Trophoblast cell (in vitro differentiated cells and primary cell): ENCODE results near the gene MAGEB16.

Experiments
- DNase-seq, 2 donors: peaks; one replicate each; pipeline ENCODE4 v3.0.0-alpha.2; 2016
- H2AFZ ChIP-seq: 2 replicates; pipeline ENCODE4 v1.6.1; 2013; ENCODE audit warnings: low read length, moderate library complexity, mild to moderate bottlenecking; ENCODE audit not compliant: insufficient read depth, poor library complexity
- H2AK5ac ChIP-seq: 2 replicates; pipeline ENCODE4 v1.6.1; 2013; ENCODE audit warnings: mild to moderate bottlenecking, low read length
- H2BK120ac ChIP-seq: 2 replicates; pipeline ENCODE4 v1.6.1; 2013; ENCODE audit warnings: low read length, mild to moderate bottlenecking, moderate library complexity; ENCODE audit not compliant: insufficient read depth, poor library complexity
- H2BK12ac ChIP-seq: 2 replicates; pipeline ENCODE4 v1.6.1; 2013; ENCODE audit warnings: mild to moderate bottlenecking, low read length, moderate library complexity
- H2BK5ac ChIP-seq: 2 replicates; pipeline ENCODE4 v1.6.1; 2013; ENCODE audit warnings: low read length, low read depth, moderate library complexity, mild to moderate bottlenecking; ENCODE audit not compliant: poor library complexity
- H3K14ac ChIP-seq: 2 replicates; pipeline ENCODE4 v1.6.1; 2013; ENCODE audit warnings: mild to moderate bottlenecking, low read length
- H3K18ac ChIP-seq: 2 replicates; pipeline ENCODE4 v1.6.1; 2013; ENCODE audit warnings: mild to moderate bottlenecking, low read length
- H3K23ac ChIP-seq: 2 replicates; pipeline ENCODE4 v1.6.1; 2013; ENCODE audit warnings: low read length
- H3K27ac ChIP-seq: 2 replicates; pipeline ENCODE4 v1.5.1; 2013; ENCODE audit warnings: low read depth, mild to moderate bottlenecking, inconsistent platforms, low read length, moderate library complexity
- H3K27me3 ChIP-seq: 2 replicates; pipeline ENCODE4 v1.6.1; 2013; ENCODE audit warnings: inconsistent platforms, mild to moderate bottlenecking, low read length, moderate library complexity; ENCODE audit not compliant: insufficient read depth
- H3K36me3 ChIP-seq, 2 experiments: 1 replicate in 1 of 2; 2 replicates in 1 of 2; pipeline ENCODE4 v1.6.1; 2013; ENCODE audit warnings: low read length in 2 of 2, mild to moderate bottlenecking in 2 of 2, moderate library complexity in 1 of 2; ENCODE audit not compliant: insufficient read depth in 2 of 2, control insufficient read depth in 1 of 2
- H3K4ac ChIP-seq: 2 replicates; pipeline ENCODE4 v1.6.1; 2013; ENCODE audit warnings: low read depth, mild to moderate bottlenecking, low read length, moderate library complexity
- H3K4me1 ChIP-seq, 2 experiments: 1 replicate in 1 of 2; 2 replicates in 1 of 2; pipeline ENCODE4 v1.6.1; 2013; ENCODE audit warnings: low read length in 2 of 2, mild to moderate bottlenecking in 2 of 2, moderate library complexity in 1 of 2; ENCODE audit not compliant: insufficient read depth in 2 of 2, control insufficient read depth in 1 of 2
- H3K4me2 ChIP-seq: 2 replicates; pipeline ENCODE4 v1.6.1; 2013; ENCODE audit warnings: inconsistent platforms, mild to moderate bottlenecking, low read length, moderate library complexity
- H3K4me3 ChIP-seq: 2 replicates; pipeline ENCODE4 v1.5.1; 2013; ENCODE audit warnings: mild to moderate bottlenecking, low read depth, low read length, inconsistent platforms
- H3K79me1 ChIP-seq: one replicate; pipeline ENCODE4 v1.6.1; 2013; ENCODE audit warnings: low read length
- H3K79me2 ChIP-seq: 2 replicates; pipeline ENCODE4 v1.6.1; 2013; ENCODE audit warnings: low read length, mild to moderate bottlenecking; ENCODE audit not compliant: control insufficient read depth, insufficient read depth, poor library complexity
- H3K9ac ChIP-seq: 2 replicates; pipeline ENCODE4 v1.6.1; 2013; ENCODE audit warnings: mild to moderate bottlenecking, low read length
- H3K9me3 ChIP-seq: 2 replicates; pipeline ENCODE4 v1.6.1; 2013; ENCODE audit warnings: low read depth, mild to moderate bottlenecking, control low read depth, inconsistent platforms, low read length; ENCODE audit not compliant: insufficient read depth
- H4K12ac ChIP-seq: 2 replicates; pipeline ENCODE4 v1.6.1; 2013; ENCODE audit warnings: low read depth, mild to moderate bottlenecking, low read length, moderate library complexity
- H4K8ac ChIP-seq: 2 replicates; pipeline ENCODE4 v1.6.1; 2013; ENCODE audit warnings: low read depth, mild to moderate bottlenecking, low read length, moderate library complexity
- H4K91ac ChIP-seq: one replicate; pipeline ENCODE4 v1.6.1; 2013; ENCODE audit warnings: low read depth, mild to moderate bottlenecking, low read length, moderate library complexity
- WGBS: extraction: QIAGEN DNeasy Blood & Tissue Kit; methylation state at CpG from one replicate; pipeline ENCODE4 v1.1.7; 2013; ENCODE audit warnings: missing lambda C conversion rate; ENCODE audit not compliant: insufficient read length, insufficient coverage; ENCODE audit errors: extremely low coverage; 5-methylcytosine and 5-hydroxymethylcytosine counted together

Gene MAGEB16

GRCh38 chrX:35787867-35788266 is 10.3 kb upstream of the MAGEB16 start:
- no peak overlapping the region for H3K14ac ChIP-seq
- no peak overlapping the region for H3K9ac ChIP-seq
- no peaks in the 10 kb centered on the region for H3K27me3 ChIP-seq
- H2BK12ac ChIP-seq: no peak overlapping the region
- H3K23ac ChIP-seq: no peak overlapping the region
- peak overlapping the region; percentile 68 for H4K91ac ChIP-seq
- H3K36me3 ChIP-seq: no peaks in the 10 kb centered on the region
- H3K4me2 ChIP-seq: no peak overlapping the region
- no peak overlapping the region for H2BK120ac ChIP-seq
- no peaks in the 10 kb centered on the region for H3K9me3 ChIP-seq
- DNase-seq: peak in 1 of 2 donors; percentile 38
- H3K27ac ChIP-seq: peak overlapping the region; percentile 65
- H3K18ac ChIP-seq: no peak overlapping the region
- H2BK5ac ChIP-seq: peak overlapping the region; percentile 88
- H2AFZ ChIP-seq: no peak overlapping the region
- WGBS: no CpG with 5 or more reads among the region's 2 CpGs
- H3K4ac ChIP-seq: no peak overlapping the region
- H3K79me2 ChIP-seq: no peaks in the 10 kb centered on the region
- H2AK5ac ChIP-seq: peak overlapping the region; percentile 79
- H4K12ac ChIP-seq: no peak overlapping the region
- no peak overlapping the region for H4K8ac ChIP-seq
- no peak overlapping the region for H3K4me3 ChIP-seq
- H3K79me1 ChIP-seq: peaks cover 18% of the 10 kb centered on the region
- H3K4me1 ChIP-seq: peaks cover 7 to 11% of the 10 kb centered on the region in 2 experiments

GRCh38 chrX:35800474-35800873 is 2.3 kb downstream of the MAGEB16 start:
- H3K18ac ChIP-seq: no peak overlapping the region
- H3K79me1 ChIP-seq: peaks cover 3% of the 10 kb centered on the region
- H3K4me3 ChIP-seq: no peak overlapping the region
- no peaks in the 10 kb centered on the region for H3K27me3 ChIP-seq
- no peaks in the 10 kb centered on the region for H3K9me3 ChIP-seq
- DNase-seq: no peak
- no peak overlapping the region for H3K4ac ChIP-seq
- no peak overlapping the region for H2BK5ac ChIP-seq
- H4K12ac ChIP-seq: no peak overlapping the region
- H3K4me1 ChIP-seq: no peaks in the 10 kb centered on the region
- no peak overlapping the region for H3K14ac ChIP-seq
- H2AK5ac ChIP-seq: no peak overlapping the region
- no peak overlapping the region for H2BK120ac ChIP-seq
- no peak overlapping the region for H3K27ac ChIP-seq
- H4K8ac ChIP-seq: no peak overlapping the region
- no peak overlapping the region for H2BK12ac ChIP-seq
- no peaks in the 10 kb centered on the region for H3K79me2 ChIP-seq
- no peak overlapping the region for H4K91ac ChIP-seq
- H3K23ac ChIP-seq: no peak overlapping the region
- whole genome bisulfite sequencing: no CpG with 5 or more reads among the region's 5 CpGs
- no peak overlapping the region for H3K9ac ChIP-seq
- H3K36me3 ChIP-seq: no peaks in the 10 kb centered on the region
- no peak overlapping the region for H2AFZ ChIP-seq
- H3K4me2 ChIP-seq: no peak overlapping the region

- no peak overlapping the region for H3K4ac ChIP-seq
- no peaks in the 10 kb centered on the region for H3K4me1 ChIP-seq
- H4K8ac ChIP-seq: no peak overlapping the region
- H3K27ac ChIP-seq: peak overlapping the region; percentile 96
- no peak overlapping the region for H3K23ac ChIP-seq
- no peaks in the 10 kb centered on the region for H3K36me3 ChIP-seq
- no peak overlapping the region for H2BK5ac ChIP-seq
- no peaks in the 10 kb centered on the region for H3K9me3 ChIP-seq
- no peaks in the 10 kb centered on the region for H3K79me2 ChIP-seq
- no peaks in the 10 kb centered on the region for H3K27me3 ChIP-seq
- no peak overlapping the region for H2BK120ac ChIP-seq
- H3K4me3 ChIP-seq: no peak overlapping the region
- no peak overlapping the region for H3K4me2 ChIP-seq
- H2AFZ ChIP-seq: no peak overlapping the region
- H4K12ac ChIP-seq: no peak overlapping the region
- no peak overlapping the region for H3K18ac ChIP-seq
- no peak overlapping the region for H2BK12ac ChIP-seq
- no peak overlapping the region for H2AK5ac ChIP-seq
- no peak overlapping the region for H3K14ac ChIP-seq
- H4K91ac ChIP-seq: no peak overlapping the region
- no CpG with 5 or more reads among the region's 4 CpGs for WGBS
- H3K79me1 ChIP-seq: peaks cover 7% of the 10 kb centered on the region
- no peak overlapping the region for H3K9ac ChIP-seq
- DNase-seq: no peak
Measured at GRCh38 chrX:35809781-35810180, 11.6 kb downstream of the MAGEB16 start.

GRCh38 chrX:35819241-35819640 is 21.1 kb downstream of the MAGEB16 start:
- no peak overlapping the region for H3K9ac ChIP-seq
- H3K18ac ChIP-seq: no peak overlapping the region
- H3K36me3 ChIP-seq: no peaks in the 10 kb centered on the region
- H3K4ac ChIP-seq: no peak overlapping the region
- H3K4me3 ChIP-seq: no peak overlapping the region
- no peak overlapping the region for H2AFZ ChIP-seq
- no peaks in the 10 kb centered on the region for H3K27me3 ChIP-seq
- H2BK12ac ChIP-seq: no peak overlapping the region
- no peaks in the 10 kb centered on the region for H3K79me1 ChIP-seq
- no peaks in the 10 kb centered on the region for H3K79me2 ChIP-seq
- H4K91ac ChIP-seq: no peak overlapping the region
- H4K8ac ChIP-seq: no peak overlapping the region
- H2BK5ac ChIP-seq: no peak overlapping the region
- H3K4me2 ChIP-seq: no peak overlapping the region
- no peak overlapping the region for H2BK120ac ChIP-seq
- H3K23ac ChIP-seq: no peak overlapping the region
- no peaks in the 10 kb centered on the region for H3K4me1 ChIP-seq
- no CpG with 5 or more reads among the region's 4 CpGs for WGBS
- H3K27ac ChIP-seq: no peak overlapping the region
- H3K14ac ChIP-seq: no peak overlapping the region
- no peak for DNase-seq
- H2AK5ac ChIP-seq: no peak overlapping the region
- no peaks in the 10 kb centered on the region for H3K9me3 ChIP-seq
- H4K12ac ChIP-seq: no peak overlapping the region
